ENCODE data around the gene ADAM10. TPM values are rescaled to one million over a fixed set of nuclear protein-coding genes. Genes with fewer than 3 reads are reported as not detected.
A peak's percentile ranks its signal among the peaks of the same experiment; 100 is the strongest.

ADAM10 gene
- total RNA-seq, 1 donor from 2014 or later = 44.6 TPM

GRCh38 chr15:58555162-58556027, 194.1 kb downstream of the ADAM10 start:
- no peak for TF ChIP-seq CTCF (IDR thresholded peaks at IDR 0.05)
- Histone ChIP-seq H3K9me3 (no peaks in the 10 kb centered on the region), H3K36me3 (no peaks in the 10 kb centered on the region), H3K27me3 (no peaks in the 10 kb centered on the region), H3K27ac (no peak overlapping the region), H3K4me3 (no peak overlapping the region), H3K4me1 (peaks cover 0 to 5% of the 10 kb centered on the region in 2 donors)
- intact Hi-C loops (cut with DNase I) = no loop called here
- DNase-seq (ENCODE audit: low spot score in 2 of 2) = no peak

- no peaks in the 10 kb centered on the region for H3K27me3 ChIP-seq
- no peaks in the 10 kb centered on the region for H3K36me3 ChIP-seq
- no peaks in the 10 kb centered on the region for H3K9me3 ChIP-seq
- intact Hi-C loops (cut with DNase I) = no loop called here
- peaks cover 0 to 5% of the 10 kb centered on the region in 2 donors for H3K4me1 ChIP-seq
- no peak overlapping the region for H3K4me3 ChIP-seq
- no peak for TF ChIP-seq CTCF (IDR thresholded peaks at IDR 0.05)
- no peak for DNase-seq (ENCODE audit: low spot score in 2 of 2)
- no peak overlapping the region for H3K27ac ChIP-seq
These were observed 194.7 kb downstream of the ADAM10 start for GRCh38 chr15:58554758-58555157.

GRCh38 chr15:58553365-58553918, 196.1 kb downstream of the ADAM10 start:
- no peak for DNase-seq (ENCODE audit: low spot score in 2 of 2)
- intact Hi-C loops (cut with DNase I) = no loop called here
- no peak for TF ChIP-seq CTCF (IDR thresholded peaks at IDR 0.05)

GRCh38 chr15:58552505-58553364, 196.8 kb downstream of the ADAM10 start:
- H3K27ac ChIP-seq = no peak overlapping the region
- no peak for DNase-seq (ENCODE audit: low spot score in 2 of 2)
- intact Hi-C loops (cut with DNase I) = no loop called here

More at GRCh38 chr15:58553365-58553918, 196.1 kb downstream of the ADAM10 start:
- Histone ChIP-seq H3K27ac (no peak overlapping the region), H3K4me3 (no peak overlapping the region), H3K9me3 (no peaks in the 10 kb centered on the region), H3K27me3 (no peaks in the 10 kb centered on the region), H3K36me3 (no peaks in the 10 kb centered on the region), H3K4me1 (peaks cover 0 to 5% of the 10 kb centered on the region in 2 donors)

More at GRCh38 chr15:58552505-58553364, 196.8 kb downstream of the ADAM10 start:
- Histone ChIP-seq H3K4me1 (peaks cover 0 to 6% of the 10 kb centered on the region in 2 donors), H3K9me3 (no peaks in the 10 kb centered on the region), H3K36me3 (no peaks in the 10 kb centered on the region), H3K4me3 (peak overlapping the region in 1 of 2 donors; percentile 33), H3K27me3 (no peaks in the 10 kb centered on the region)
- TF ChIP-seq CTCF (IDR thresholded peaks at IDR 0.05) = no peak
